ENCODE measurements around the gene APLN.

Gene APLN

GRCh38 chrX:129613596-129613995 lies 41.2 kb downstream of the APLN start:
- POLR2A ChIA-PET: no interaction called here
- no peak overlapping the region for H3K4me3 ChIP-seq (ENCODE audit: low read depth, low read length)
- CTCF ChIA-PET: interaction anchor here (0.6 kb wide), 1 partner anchor 508 kb away, joined by 4 read pairs; no protein-coding TSS in a partner anchor
- no peaks in the 10 kb centered on the region for H3K4me1 ChIP-seq (ENCODE audit: control insufficient read depth, insufficient read depth, low read length)
- no peaks in the 10 kb centered on the region for H3K9me3 ChIP-seq (ENCODE audit: control insufficient read depth, insufficient read depth, low read depth, low read length)
- no peak for TF ChIP-seq ZSCAN30 (tag by site-specific recombination; IDR thresholded peaks at IDR 0.05)
- no peak for TF ChIP-seq ZSCAN5A (tag by site-specific recombination; IDR thresholded peaks at IDR 0.05)
- TF ChIP-seq, protein P1, sequence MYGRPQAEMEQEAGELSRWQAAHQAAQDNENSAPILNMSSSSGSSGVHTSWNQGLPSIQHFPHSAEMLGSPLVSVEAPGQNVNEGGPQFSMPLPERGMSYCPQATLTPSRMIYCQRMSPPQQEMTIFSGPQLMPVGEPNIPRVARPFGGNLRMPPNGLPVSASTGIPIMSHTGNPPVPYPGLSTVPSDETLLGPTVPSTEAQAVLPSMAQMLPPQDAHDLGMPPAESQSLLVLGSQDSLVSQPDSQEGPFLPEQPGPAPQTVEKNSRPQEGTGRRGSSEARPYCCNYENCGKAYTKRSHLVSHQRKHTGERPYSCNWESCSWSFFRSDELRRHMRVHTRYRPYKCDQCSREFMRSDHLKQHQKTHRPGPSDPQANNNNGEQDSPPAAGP (tag by site-specific recombination; IDR thresholded peaks at IDR 0.05): no peak
- TF ChIP-seq ZIC2 (tag by site-specific recombination; IDR thresholded peaks at IDR 0.05): no peak
- no peak for TF ChIP-seq ZNF175 (tag by site-specific recombination; IDR thresholded peaks at IDR 0.05)
- TF ChIP-seq ZNF530 (tag by site-specific recombination; IDR thresholded peaks at IDR 0.05; ENCODE audit: low read depth): no peak
- TF ChIP-seq REPIN1 (tag by site-specific recombination; IDR thresholded peaks at IDR 0.05; ENCODE audit: low read depth): no peak
- TF ChIP-seq SALL2 (tag by site-specific recombination; IDR thresholded peaks at IDR 0.05; ENCODE audit: borderline replicate concordance): no peak
- TF ChIP-seq ZNF211 (tag by site-specific recombination; IDR thresholded peaks at IDR 0.05; ENCODE audit: low read depth): no peak
- TF ChIP-seq ZNF184 (tag by site-specific recombination; IDR thresholded peaks at IDR 0.05): no peak
- TF ChIP-seq, protein P2, sequence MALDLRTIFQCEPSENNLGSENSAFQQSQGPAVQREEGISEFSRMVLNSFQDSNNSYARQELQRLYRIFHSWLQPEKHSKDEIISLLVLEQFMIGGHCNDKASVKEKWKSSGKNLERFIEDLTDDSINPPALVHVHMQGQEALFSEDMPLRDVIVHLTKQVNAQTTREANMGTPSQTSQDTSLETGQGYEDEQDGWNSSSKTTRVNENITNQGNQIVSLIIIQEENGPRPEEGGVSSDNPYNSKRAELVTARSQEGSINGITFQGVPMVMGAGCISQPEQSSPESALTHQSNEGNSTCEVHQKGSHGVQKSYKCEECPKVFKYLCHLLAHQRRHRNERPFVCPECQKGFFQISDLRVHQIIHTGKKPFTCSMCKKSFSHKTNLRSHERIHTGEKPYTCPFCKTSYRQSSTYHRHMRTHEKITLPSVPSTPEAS (tag by site-specific recombination; IDR thresholded peaks at IDR 0.05): no peak
- no peak for TF ChIP-seq MEIS1 (CRISPR knock-in tag; IDR thresholded peaks at IDR 0.05; ENCODE audit: borderline replicate concordance)
- TF ChIP-seq HIC1 (tag by site-specific recombination; IDR thresholded peaks at IDR 0.05): no peak
- TF ChIP-seq, protein P3, sequence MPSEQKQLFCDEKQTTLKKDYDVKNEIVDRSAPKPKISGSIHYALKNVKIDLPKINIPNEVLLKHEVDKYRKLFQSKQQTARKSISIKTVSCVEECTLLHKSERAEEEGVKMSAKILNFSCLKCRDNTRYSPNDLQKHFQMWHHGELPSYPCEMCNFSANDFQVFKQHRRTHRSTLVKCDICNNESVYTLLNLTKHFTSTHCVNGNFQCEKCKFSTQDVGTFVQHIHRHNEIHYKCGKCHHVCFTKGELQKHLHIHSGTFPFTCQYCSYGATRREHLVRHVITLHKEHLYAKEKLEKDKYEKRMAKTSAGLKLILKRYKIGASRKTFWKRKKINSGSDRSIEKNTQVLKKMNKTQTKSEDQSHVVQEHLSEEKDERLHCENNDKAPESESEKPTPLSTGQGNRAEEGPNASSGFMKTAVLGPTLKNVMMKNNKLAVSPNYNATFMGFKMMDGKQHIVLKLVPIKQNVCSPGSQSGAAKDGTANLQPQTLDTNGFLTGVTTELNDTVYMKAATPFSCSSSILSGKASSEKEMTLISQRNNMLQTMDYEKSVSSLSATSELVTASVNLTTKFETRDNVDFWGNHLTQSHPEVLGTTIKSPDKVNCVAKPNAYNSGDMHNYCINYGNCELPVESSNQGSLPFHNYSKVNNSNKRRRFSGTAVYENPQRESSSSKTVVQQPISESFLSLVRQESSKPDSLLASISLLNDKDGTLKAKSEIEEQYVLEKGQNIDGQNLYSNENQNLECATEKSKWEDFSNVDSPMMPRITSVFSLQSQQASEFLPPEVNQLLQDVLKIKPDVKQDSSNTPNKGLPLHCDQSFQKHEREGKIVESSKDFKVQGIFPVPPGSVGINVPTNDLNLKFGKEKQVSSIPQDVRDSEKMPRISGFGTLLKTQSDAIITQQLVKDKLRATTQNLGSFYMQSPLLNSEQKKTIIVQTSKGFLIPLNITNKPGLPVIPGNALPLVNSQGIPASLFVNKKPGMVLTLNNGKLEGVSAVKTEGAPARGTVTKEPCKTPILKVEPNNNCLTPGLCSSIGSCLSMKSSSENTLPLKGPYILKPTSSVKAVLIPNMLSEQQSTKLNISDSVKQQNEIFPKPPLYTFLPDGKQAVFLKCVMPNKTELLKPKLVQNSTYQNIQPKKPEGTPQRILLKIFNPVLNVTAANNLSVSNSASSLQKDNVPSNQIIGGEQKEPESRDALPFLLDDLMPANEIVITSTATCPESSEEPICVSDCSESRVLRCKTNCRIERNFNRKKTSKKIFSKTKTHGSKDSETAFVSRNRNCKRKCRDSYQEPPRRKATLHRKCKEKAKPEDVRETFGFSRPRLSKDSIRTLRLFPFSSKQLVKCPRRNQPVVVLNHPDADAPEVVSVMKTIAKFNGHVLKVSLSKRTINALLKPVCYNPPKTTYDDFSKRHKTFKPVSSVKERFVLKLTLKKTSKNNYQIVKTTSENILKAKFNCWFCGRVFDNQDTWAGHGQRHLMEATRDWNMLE (tag by site-specific recombination; conservative IDR thresholded peaks at IDR 0.05; ENCODE audit: low read depth): no peak
- no peak for TF ChIP-seq ZNF548 (tag by site-specific recombination; IDR thresholded peaks at IDR 0.05)
- TF ChIP-seq ZNF510 (tag by site-specific recombination; IDR thresholded peaks at IDR 0.05; ENCODE audit: insufficient replicate concordance): no peak
- no peak for TF ChIP-seq BCL11A (tag by site-specific recombination; IDR thresholded peaks at IDR 0.05; ENCODE audit: low read depth)
- TF ChIP-seq ZNF560 (tag by site-specific recombination; IDR thresholded peaks at IDR 0.05; ENCODE audit: borderline replicate concordance): no peak
- H3K36me3 ChIP-seq (ENCODE audit: control insufficient read depth in 2 of 2, insufficient read depth in 1 of 2, low read length in 2 of 2): no peaks in the 10 kb centered on the region
- H3K27ac ChIP-seq (ENCODE audit: extremely low read depth, low read depth, low read length): no peak overlapping the region
